Ovary (tissue), 3 donors: ENCODE data around the gene DNM2.

Experiments
- CTCF ChIP-seq, 3 donors: fragments of 450-650 bp in 2 of 3; fragments of 200-600 bp in 1 of 3; IDR thresholded peaks; one replicate each; pipeline versions ENCODE4 v1.5.1 to v1.8.0; 2016 to 2022; ENCODE audit warnings: antibody characterized with exemption in 3 of 3, mild to moderate bottlenecking in 1 of 3
- EP300 ChIP-seq: sonication (generic); formaldehyde crosslinking; IDR thresholded peaks from one replicate; pipeline ENCODE4 v1.6.1; 2017; ENCODE audit warnings: antibody characterized with exemption
- POLR2A ChIP-seq: fragments of 450-650 bp; IDR thresholded peaks from one replicate; pipeline ENCODE4 v1.6.1; 2017; ENCODE audit warnings: antibody characterized with exemption, mild to moderate bottlenecking, moderate library complexity
- donor health status: DM: no; HTN: no; CAD: no.

GRCh38 chr19:10838377-10838776 lies 120.5 kb downstream of the DNM2 start:
- TF ChIP-seq POLR2A (no peak), CTCF (IDR thresholded peaks at IDR 0.05) (no peak), EP300 (no peak)
